ENCODE data around the gene CFAP45. TPM values are rescaled to one million over a fixed set of nuclear protein-coding genes. Genes with fewer than 3 reads are reported as not detected.

CFAP45 gene
- total RNA-seq, 1 donor from 2014 or later: not detected

- peaks cover 30% of the 10 kb centered on the region for H3K4me1 Mint-ChIP-seq
- no peaks in the 10 kb centered on the region for H3K9me3 Mint-ChIP-seq
- H3K36me3 Mint-ChIP-seq (ENCODE audit: low read depth): no peaks in the 10 kb centered on the region
- no peak for TF ChIP-seq CTCF (conservative IDR thresholded peaks at IDR 0.05)
- DNase-seq (ENCODE audit: low read depth, low spot score): no peak
- no peak overlapping the region for H3K4me3 Mint-ChIP-seq
- no peak overlapping the region for H3K27ac Mint-ChIP-seq (ENCODE audit: unreplicated experiment)
- H3K27me3 Mint-ChIP-seq (ENCODE audit: low read depth): peaks cover 27% of the 10 kb centered on the region
These were observed 20.2 kb upstream of the CFAP45 start for GRCh38 chr1:159920202-159920601.

GRCh38 chr1:159919236-159919865 lies 19.4 kb upstream of the CFAP45 start:
- H3K9me3 Mint-ChIP-seq: no peaks in the 10 kb centered on the region
- TF ChIP-seq CTCF (conservative IDR thresholded peaks at IDR 0.05): no peak
- H3K27ac Mint-ChIP-seq (ENCODE audit: unreplicated experiment): no peak overlapping the region
- H3K36me3 Mint-ChIP-seq (ENCODE audit: low read depth): no peaks in the 10 kb centered on the region
- H3K27me3 Mint-ChIP-seq (ENCODE audit: low read depth): peaks cover 22% of the 10 kb centered on the region
- H3K4me1 Mint-ChIP-seq: peaks cover 25% of the 10 kb centered on the region
- H3K4me3 Mint-ChIP-seq: no peak overlapping the region
- DNase-seq (ENCODE audit: low read depth, low spot score): no peak

GRCh38 chr1:159918352-159919200 lies 18.6 kb upstream of the CFAP45 start:
- Mint-ChIP-seq H3K4me3 (no peak overlapping the region), H3K9me3 (no peaks in the 10 kb centered on the region), H3K4me1 (peaks cover 17% of the 10 kb centered on the region), H3K27me3 (ENCODE audit: low read depth) (peaks cover 14% of the 10 kb centered on the region), H3K36me3 (ENCODE audit: low read depth) (no peaks in the 10 kb centered on the region), H3K27ac (ENCODE audit: unreplicated experiment) (no peak overlapping the region)
- TF ChIP-seq CTCF (conservative IDR thresholded peaks at IDR 0.05): no peak
- no peak for DNase-seq (ENCODE audit: low read depth, low spot score)

GRCh38 chr1:159917533-159918351 lies 17.8 kb upstream of the CFAP45 start:
- Mint-ChIP-seq H3K27ac (ENCODE audit: unreplicated experiment) (no peak overlapping the region), H3K9me3 (no peaks in the 10 kb centered on the region), H3K27me3 (ENCODE audit: low read depth) (peaks cover 7% of the 10 kb centered on the region), H3K4me1 (peaks cover 9% of the 10 kb centered on the region), H3K4me3 (no peak overlapping the region), H3K36me3 (ENCODE audit: low read depth) (no peaks in the 10 kb centered on the region)
- no peak for TF ChIP-seq CTCF (conservative IDR thresholded peaks at IDR 0.05)
- no peak for DNase-seq (ENCODE audit: low read depth, low spot score)

GRCh38 chr1:159916242-159917051 lies 16.5 kb upstream of the CFAP45 start:
- peak overlapping the region; percentile 92 for H3K27ac Mint-ChIP-seq (ENCODE audit: unreplicated experiment)
- no peaks in the 10 kb centered on the region for H3K36me3 Mint-ChIP-seq (ENCODE audit: low read depth)
- H3K4me3 Mint-ChIP-seq: no peak overlapping the region
- peaks cover 4% of the 10 kb centered on the region for H3K27me3 Mint-ChIP-seq (ENCODE audit: low read depth)
- H3K4me1 Mint-ChIP-seq: peaks cover 12% of the 10 kb centered on the region
- TF ChIP-seq CTCF (conservative IDR thresholded peaks at IDR 0.05): no peak
- no peaks in the 10 kb centered on the region for H3K9me3 Mint-ChIP-seq
- no peak for DNase-seq (ENCODE audit: low read depth, low spot score)
